ENCODE results near the gene NKAIN2.

DNA sequence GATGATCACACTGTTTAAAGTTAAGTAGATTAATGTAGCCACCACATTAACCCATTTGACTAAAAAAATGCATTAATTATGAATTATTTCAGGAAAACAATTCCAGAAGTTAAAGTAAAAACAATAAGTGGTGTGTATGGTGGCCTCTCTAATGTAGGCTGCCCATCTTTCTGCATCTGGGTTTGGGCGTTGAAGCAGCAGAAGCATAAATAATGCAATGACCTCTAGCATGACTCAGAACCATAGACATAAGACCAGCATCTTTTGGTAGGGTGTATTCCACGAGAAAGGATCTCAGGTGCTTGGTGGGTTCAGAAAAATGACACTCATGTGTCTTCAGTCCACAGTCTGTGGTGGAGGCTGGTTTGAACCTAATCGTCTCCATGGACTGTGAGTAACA lies 18.6 kb upstream of the NKAIN2 start:
- TF ChIP-seq CTCF (IDR thresholded peaks at IDR 0.05) (no peak), POLR2A (IDR thresholded peaks at IDR 0.05) (no peak)

Measured in sigmoid colon (tissue), 3 donors.